Astrocyte of the spinal cord (primary cell): ENCODE data around the gene GPD1L.
A peak's percentile ranks its signal among the peaks of the same experiment; 100 is the strongest.

Source experiments
- DNase-seq: peaks from one replicate; pipeline ENCODE4 v3.0.0; 2011; ENCODE audit warnings: low read depth, low spot score
- H3K4me3 ChIP-seq: 2 replicates; pipeline ENCODE4 v1.5.1; 2011; ENCODE audit warnings: low read depth, mild to moderate bottlenecking, low read length, moderate library complexity
- in situ Hi-C: cut with HindIII; loops from 2 replicates; pipeline ENCODE4 v1.10.0; 2017; ENCODE audit warnings: low sequenced_read_pairs
- TF ChIP-seq, protein P1 (sequence below): IDR thresholded peaks from 2 replicates; pipeline ENCODE4 v1.5.1; 2012; ENCODE audit warnings: low read depth, mild to moderate bottlenecking, low read length, inconsistent platforms

Gene GPD1L

DNA sequence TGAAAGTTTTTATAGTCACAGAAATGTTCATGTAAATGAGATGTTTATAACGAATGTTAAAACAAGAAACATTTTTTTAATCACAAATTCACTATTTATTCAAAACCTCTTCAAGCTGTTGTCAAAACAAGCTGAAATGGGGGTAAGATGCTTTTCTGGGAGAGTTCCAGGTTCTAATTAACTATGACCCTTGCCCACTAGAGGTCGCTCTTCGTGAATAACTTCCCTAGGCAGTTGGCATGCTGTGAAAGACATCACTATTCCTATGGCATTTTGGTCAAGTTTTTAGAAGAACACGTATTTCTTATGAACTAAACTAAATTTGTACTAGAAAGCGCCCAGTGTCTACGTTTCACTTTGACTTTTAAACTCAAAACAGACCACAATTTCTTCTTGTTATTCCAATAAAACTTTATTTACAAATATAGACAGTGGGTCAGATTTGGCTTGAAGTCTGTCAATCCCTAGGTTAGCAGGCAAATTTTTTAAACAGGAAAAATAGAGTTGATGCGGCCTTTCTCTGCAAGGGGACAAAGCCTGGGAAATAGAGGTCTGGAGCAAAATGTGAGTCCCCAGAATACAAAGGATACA, 69.3 kb downstream of the GPD1L start:
- DNase-seq = peak; percentile 65
- no peak overlapping the region for H3K4me3 ChIP-seq
- TF ChIP-seq, protein P1, sequence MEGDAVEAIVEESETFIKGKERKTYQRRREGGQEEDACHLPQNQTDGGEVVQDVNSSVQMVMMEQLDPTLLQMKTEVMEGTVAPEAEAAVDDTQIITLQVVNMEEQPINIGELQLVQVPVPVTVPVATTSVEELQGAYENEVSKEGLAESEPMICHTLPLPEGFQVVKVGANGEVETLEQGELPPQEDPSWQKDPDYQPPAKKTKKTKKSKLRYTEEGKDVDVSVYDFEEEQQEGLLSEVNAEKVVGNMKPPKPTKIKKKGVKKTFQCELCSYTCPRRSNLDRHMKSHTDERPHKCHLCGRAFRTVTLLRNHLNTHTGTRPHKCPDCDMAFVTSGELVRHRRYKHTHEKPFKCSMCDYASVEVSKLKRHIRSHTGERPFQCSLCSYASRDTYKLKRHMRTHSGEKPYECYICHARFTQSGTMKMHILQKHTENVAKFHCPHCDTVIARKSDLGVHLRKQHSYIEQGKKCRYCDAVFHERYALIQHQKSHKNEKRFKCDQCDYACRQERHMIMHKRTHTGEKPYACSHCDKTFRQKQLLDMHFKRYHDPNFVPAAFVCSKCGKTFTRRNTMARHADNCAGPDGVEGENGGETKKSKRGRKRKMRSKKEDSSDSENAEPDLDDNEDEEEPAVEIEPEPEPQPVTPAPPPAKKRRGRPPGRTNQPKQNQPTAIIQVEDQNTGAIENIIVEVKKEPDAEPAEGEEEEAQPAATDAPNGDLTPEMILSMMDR = peak; percentile 55
- in situ Hi-C loops = no loop called here

DNA sequence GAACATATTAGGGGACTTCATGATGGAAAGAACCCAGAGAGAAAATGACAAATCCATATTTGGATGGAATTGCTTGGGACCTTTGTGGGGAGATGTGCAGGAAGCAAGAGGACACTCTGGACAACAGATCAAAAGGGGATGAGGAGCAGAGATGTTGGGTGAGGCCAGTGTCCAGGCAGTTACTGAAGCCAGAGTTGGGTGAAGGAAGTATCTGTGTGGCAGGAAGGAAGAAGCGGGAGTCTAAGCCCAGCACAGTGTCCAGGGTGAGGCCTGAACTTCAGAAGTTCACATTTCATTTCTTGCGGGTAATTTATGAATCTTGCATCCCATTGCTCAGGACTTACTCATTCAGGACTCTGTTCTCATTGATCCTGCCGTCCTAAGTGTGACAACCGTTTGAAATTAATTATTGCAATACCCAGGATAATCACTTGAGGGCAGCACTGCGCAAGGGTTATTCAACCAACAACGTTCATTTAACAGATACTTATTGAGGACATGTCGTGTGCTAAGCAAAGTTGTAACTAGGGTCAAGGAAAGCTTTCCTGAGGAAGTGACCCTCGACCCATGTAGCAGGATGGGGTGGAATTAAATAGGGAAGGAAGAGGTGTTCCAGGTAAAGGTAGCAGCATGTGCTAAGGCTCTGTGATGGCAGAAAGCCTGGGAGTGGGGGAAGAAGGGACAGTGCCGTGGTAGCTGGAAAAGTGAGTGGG, 70.7 kb downstream of the GPD1L start:
- DNase-seq = peak; percentile 64
- in situ Hi-C loops = no loop called here
- H3K4me3 ChIP-seq = no peak overlapping the region
- TF ChIP-seq, protein P1 = peak; percentile 72

DNA sequence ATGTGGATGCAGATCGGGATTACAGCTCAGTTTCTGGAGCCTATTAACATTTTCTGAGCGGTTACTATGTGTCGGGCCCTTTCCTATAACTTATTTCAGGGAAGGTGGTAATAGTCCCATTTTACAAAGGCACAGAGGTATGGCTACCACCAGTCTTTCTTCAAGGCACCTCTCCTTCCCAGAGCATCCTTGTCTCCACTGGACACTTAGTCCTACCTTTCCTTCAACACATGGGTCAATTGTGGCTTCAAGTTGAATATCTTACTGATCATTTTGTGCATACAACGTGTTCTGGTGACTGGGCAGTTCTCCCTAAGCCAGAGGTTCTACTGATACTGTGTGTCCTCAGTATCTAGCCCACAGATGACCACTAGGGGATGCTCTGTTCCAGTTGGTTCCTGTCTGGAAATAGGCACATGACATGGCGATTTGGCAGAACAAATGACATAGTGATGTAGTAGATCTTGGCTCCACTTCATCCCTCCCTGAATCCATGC, 71.3 kb downstream of the GPD1L start:
- in situ Hi-C loops = no loop called here
- no peak overlapping the region for H3K4me3 ChIP-seq
- DNase-seq = peak; percentile 80
- TF ChIP-seq, protein P1 = peak; percentile 93

DNA sequence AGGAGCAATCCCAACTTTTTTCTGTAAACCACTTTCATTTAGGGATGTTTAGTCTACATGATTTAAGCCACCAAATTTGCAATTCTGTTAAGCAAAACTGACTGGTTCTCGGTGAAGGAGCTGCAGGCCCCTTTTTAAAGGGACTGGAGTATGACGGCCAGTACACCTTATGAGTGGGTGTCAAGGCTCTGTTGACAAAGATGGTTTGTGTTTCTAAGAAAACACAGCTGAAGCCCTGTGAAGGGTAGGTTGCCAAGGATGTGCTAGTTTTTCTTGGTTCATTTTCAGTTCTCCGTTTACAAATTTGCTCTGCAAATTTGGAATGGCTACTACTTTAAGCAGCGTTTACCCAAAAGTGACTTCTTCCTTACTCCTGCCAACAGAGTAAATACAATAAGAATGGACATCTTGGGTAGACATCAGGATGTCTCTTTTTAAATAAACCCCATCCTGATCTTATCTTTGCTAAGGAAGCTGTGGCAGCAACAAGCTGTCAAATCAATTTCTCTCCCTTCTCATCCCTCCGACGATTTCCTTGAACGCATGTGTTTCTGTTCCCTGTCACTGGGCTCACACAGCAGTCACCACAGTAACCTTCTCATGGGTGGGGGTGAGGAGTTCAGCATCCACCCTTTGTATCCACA, 73.8 kb downstream of the GPD1L start:
- H3K4me3 ChIP-seq = no peak overlapping the region
- DNase-seq = no peak
- TF ChIP-seq, protein P1 = no peak
- in situ Hi-C loops = no loop called here

DNA sequence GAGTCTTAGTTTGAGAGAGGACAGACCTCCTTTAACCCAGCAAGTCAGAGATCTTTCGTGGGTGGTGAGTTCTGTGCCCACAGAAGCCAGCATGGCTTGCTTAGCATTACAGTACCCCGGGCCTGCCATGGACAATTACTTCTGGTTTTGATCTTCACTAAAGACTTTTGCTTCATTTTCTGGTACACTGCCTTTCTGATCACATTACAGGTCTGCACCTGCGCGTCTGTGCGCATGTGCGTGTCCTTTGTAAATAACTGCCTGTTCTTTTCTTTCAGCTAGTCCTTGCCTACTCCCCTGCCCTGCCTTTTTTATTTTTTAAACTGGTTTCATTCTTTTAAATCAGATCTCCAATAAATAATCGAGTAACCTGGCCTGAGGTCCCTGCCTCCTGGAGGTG, 74.9 kb downstream of the GPD1L start:
- H3K4me3 ChIP-seq = no peak overlapping the region
- in situ Hi-C loops = no loop called here
- no peak for DNase-seq
- TF ChIP-seq, protein P1 = no peak

DNA sequence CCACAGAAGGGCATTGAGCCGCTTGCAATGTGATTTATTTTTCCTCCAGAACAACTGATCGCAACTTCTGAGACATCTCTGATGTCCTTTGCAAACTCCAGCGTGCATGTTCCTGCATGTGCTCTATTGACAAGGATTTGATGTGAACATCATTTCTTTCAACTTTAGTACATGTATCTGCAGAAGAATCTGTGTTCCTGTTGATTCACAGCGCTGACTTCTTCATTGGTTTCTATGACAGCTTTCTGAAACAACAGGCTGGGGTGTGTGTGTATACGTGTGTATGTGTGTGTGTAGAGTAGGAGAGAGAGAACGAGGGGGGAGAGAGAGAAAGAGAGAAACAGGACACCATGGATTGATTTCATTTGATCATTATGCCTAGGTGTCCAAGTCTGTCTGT, 75.4 kb downstream of the GPD1L start:
- no peak overlapping the region for H3K4me3 ChIP-seq
- DNase-seq = no peak
- in situ Hi-C loops = no loop called here
- TF ChIP-seq, protein P1 = no peak
